HG03439 (cell line): Measurements from ENCODE around the gene CCDC172.

Source experiments
- ATAC-seq: cut with Tn5 transposase; IDR thresholded peaks from one replicate; pipeline ENCODE4 v1.9.1; 2021; ENCODE audit warnings: mild to moderate bottlenecking, moderate library complexity; ENCODE audit not compliant: unreplicated experiment

The CCDC172 gene, protein sequence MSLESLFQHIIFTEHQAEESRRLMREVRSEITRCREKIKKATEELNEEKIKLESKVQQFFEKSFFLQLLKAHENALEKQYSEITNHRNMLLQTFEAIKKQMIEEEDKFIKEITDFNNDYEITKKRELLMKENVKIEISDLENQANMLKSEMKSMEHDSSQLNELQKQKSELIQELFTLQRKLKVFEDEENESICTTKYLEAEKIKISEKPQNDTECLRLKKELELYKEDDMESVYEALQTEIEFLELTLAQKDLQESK

DNA sequence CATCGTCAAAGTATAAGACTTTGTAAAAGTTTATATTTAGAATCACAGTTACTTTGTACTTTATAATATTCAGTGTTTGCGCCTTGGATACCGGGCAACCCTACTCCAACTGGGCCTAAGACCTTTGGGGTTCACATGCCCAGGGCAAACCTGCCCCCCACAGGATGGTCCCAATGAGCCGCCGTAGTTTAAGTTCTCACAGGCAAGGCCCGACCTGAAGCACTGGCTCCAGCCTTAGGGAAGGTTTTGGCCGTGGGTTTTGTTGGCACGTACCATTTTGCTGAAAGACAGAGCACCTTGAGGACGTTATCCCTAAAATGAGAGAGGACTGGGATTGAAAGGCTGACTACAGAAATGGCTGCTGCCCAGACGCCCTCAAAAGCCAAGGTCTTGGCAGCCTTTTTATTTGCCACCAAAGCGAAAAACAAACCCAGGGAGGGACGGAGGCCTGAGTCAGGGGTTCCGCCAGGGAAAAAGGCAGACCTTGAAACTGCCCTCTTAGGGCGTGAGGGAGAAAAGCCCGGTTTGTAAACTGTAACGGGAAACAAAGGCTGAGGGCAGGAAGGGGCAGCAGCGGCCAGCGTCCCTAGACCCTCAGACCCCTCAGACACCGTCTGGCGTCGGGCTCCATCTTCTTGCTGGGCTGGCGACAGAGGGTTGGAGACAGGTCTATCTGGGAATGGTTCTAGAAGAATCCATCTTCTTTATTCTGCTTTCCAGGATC, at the start of gene CCDC172:
TSS of gene CCDC172 (plus strand) at position 222 of the 724 bp plus-strand sequence. CDS start 564 bp downstream, outside the sequence.
- ATAC-seq = no peak

GRCh38 chr10:116276981-116277380, 47.3 kb upstream of the CCDC172 start:
- ATAC-seq = no peak

- no peak for ATAC-seq
These were observed 45.4 kb upstream of the CCDC172 start for GRCh38 chr10:116278846-116279245.

GRCh38 chr10:116281775-116282174, 42.5 kb upstream of the CCDC172 start:
- ATAC-seq = no peak

- no peak for ATAC-seq
These were observed 37.5 kb upstream of the CCDC172 start for GRCh38 chr10:116286626-116287200.

DNA sequence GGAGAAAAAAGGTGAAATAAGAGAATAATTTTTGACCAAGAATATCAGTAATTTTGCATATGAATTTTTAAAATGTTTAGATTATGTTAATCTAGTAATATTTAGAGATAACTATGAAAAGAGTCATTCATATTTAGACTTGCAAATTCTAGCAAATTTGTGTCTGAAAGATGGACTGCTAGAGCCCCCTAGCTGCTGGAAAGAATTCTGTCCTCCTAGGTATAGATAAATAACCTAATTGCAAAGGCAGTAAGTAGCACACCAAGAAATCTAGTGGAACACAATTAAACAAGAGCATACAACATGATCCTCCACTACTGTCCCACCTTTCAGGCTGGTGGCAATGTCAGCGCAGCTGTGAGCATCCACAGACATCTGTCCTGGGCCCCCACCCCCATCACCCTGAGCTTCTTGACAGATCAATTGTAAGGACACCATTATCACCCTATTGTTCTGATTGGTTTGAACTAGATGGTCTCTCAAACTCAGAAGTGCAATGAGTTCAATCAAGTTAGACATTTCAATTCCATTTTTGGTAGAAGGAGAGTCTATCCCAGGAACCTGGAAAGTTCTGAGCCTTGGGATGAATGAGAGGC, 36.2 kb upstream of the CCDC172 start:
- peak; percentile 58 for ATAC-seq

DNA sequence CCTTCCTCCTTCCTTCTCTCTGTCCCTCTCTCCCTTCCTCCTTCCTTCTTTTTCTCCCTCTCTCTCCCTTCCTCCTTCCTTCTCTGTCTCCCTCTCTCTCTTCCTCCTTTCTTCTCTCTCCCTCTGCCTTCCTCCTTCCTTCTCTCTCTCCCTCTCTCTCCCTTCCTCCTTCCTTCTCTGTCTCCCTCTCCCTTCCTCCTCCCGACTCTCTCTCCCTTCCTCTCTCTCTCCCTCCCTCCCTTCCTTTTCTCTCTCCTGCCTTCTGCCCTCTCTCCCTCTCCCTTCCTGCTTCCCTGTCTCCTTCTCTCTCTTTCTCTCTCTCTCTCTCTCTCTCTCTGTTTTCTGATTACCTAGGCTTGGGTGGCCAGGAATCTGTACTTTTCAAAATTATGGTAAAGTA, 34.6 kb upstream of the CCDC172 start:
- no peak for ATAC-seq

GRCh38 chr10:116292493-116292892, 31.8 kb upstream of the CCDC172 start:
- no peak for ATAC-seq

DNA sequence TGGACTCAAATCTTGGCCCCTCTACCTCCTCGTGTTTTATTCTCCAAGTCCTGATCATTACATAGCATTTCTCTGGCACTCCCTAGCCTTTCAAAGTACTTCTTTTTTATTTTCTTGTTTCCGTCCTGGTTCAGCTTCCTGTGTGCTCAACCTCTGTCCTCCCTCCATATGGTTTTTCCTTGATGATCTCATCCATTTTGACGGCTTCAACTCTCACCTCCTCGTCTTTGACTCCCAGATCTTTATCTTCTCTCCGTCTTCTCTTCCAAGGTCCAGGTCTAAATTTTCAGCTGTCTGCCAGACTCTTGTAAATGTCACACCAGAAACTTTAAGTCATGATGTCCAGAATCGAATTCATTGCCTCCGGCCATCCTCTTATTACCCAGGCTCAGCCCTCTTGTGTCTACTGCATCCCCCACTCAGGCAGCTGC, 27.9 kb upstream of the CCDC172 start:
- ATAC-seq = no peak

- ATAC-seq = no peak
These were observed 25.7 kb upstream of the CCDC172 start for GRCh38 chr10:116298586-116298985.

DNA sequence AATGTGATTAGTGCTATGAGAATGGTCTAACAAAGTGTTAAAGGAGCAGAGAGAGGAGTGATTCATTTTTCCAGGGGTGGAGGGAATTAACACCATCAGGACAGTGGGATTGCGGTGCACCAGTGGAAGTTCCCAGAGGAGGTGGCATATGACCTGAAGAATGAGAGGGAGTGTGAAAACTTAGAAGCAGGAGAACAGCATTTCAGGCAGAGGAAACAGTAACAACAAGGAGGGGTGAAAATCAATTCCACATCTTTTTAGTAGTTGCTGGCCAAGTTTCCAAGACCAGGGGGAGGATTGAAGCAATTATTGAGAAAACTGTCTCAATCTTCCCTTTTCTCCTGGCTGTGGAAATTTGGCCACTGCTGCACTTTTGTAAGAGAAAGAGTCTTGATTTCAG, 23.7 kb upstream of the CCDC172 start:
- ATAC-seq = no peak

- no peak for ATAC-seq
These were observed 19.3 kb upstream of the CCDC172 start for GRCh38 chr10:116304923-116305322.

DNA sequence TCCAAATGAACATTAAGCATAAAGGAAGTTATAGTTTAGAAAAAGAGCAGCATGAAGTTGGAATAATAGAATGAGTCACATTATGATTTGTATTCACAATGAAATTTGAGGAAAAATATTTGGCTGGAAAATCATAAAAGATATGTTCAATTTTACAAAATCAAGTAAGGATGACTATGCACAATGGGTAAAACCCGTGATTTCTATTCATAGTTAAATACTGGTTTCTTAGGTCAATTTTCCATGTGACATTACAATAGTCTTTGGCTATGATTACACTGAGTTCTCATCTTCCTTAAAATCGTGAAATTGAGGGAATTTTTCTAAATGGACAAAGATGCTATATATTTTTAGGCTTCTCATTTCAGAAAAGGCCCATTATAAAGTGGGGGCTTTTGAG, 17.4 kb upstream of the CCDC172 start:
- ATAC-seq = no peak

DNA sequence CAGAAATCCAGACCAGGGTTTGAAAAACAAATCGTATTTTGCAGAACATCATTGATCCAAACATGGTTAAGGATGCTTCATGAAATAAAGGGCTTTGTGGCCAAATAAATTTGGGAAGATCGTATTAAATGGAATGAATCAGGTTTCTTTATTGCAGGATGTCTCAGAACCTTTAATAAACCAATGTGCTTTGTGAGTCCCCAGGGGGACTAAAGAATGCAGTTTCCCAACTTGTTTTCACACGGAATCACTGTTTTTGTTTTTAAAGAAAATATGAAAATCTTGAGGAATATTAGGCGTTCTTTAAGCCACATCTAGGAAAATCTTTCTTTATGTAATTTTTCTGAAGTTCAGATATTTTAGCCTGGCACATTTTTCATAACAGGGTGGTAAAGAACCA, 16.8 kb upstream of the CCDC172 start:
- no peak for ATAC-seq

GRCh38 chr10:116311016-116311415, 13.2 kb upstream of the CCDC172 start:
- no peak for ATAC-seq

- no peak for ATAC-seq
These were observed 12.3 kb upstream of the CCDC172 start for GRCh38 chr10:116311706-116312490.

GRCh38 chr10:116312548-116312947, 11.7 kb upstream of the CCDC172 start:
- ATAC-seq = no peak

- ATAC-seq = no peak
These were observed 7.7 kb upstream of the CCDC172 start for GRCh38 chr10:116316503-116316902.

GRCh38 chr10:116324951-116325635, 845 bp downstream of the CCDC172 start:
- no peak for ATAC-seq

GRCh38 chr10:116325987-116326386, 1.7 kb downstream of the CCDC172 start:
- no peak for ATAC-seq
